ENCODE measurements around the gene ARHGAP1. TPM values are rescaled to one million over a fixed set of nuclear protein-coding genes. Genes with fewer than 3 reads are reported as not detected.
"Not testable (repeated sequence)": the region's sequence is repeated elsewhere in the genome, so short reads cannot be mapped to it uniquely, and the experiment has no call there.

The ARHGAP1 gene
- polyA plus RNA-seq, 1 donor from 2014 or later, result 9.3 TPM

- Histone ChIP-seq H3K79me2 (replicated peaks; ENCODE audit: insufficient read depth, low read length) (no peaks in the 10 kb centered on the region), H3K4me3 (ENCODE audit: low read length) (no peak overlapping the region), H3K27ac (ENCODE audit: low read length) (no peak overlapping the region), H3F3A (ENCODE audit: insufficient read depth, low read length, poor library complexity, severe bottlenecking) (no peaks in the 10 kb centered on the region), H3K9ac (ENCODE audit: low read length) (no peak overlapping the region), H3K9me3 (ENCODE audit: low read length) (no peaks in the 10 kb centered on the region), H3K36me3 (ENCODE audit: insufficient read depth, low read length) (no peaks in the 10 kb centered on the region), H3K27me3 (ENCODE audit: insufficient read depth, low read depth, low read length) (no peaks in the 10 kb centered on the region), H4K20me1 (ENCODE audit: insufficient read depth) (no peaks in the 10 kb centered on the region), H2AFZ (ENCODE audit: low read depth, low read length) (no peak overlapping the region), H3K4me2 (ENCODE audit: low read length) (no peak overlapping the region), H3K9me2 (ENCODE audit: insufficient read depth, low read length) (no peaks in the 10 kb centered on the region)
- no peak for TF ChIP-seq EZH2 (IDR thresholded peaks at IDR 0.05; ENCODE audit: borderline replicate concordance, insufficient read depth, low read length, poor library complexity, severe bottlenecking)
- TF ChIP-seq CTCF (IDR thresholded peaks at IDR 0.05; ENCODE audit: poor library complexity, severe bottlenecking), result no peak
- TF ChIP-seq TAF1 (IDR thresholded peaks at IDR 0.05; ENCODE audit: low read depth), result no peak
- no peak for TF ChIP-seq SMC3 (conservative IDR thresholded peaks at IDR 0.05; ENCODE audit: poor library complexity)
- no peak for TF ChIP-seq POLR2AphosphoS5 (IDR thresholded peaks at IDR 0.05)
These were observed 26.5 kb downstream of the ARHGAP1 start for GRCh38 chr11:46673713-46674462.

GRCh38 chr11:46672381-46672839, 28.0 kb downstream of the ARHGAP1 start:
- Histone ChIP-seq H3K79me2 (replicated peaks; ENCODE audit: insufficient read depth, low read length) (no peaks in the 10 kb centered on the region), H3K4me2 (ENCODE audit: low read length) (no peak overlapping the region), H3K27me3 (ENCODE audit: insufficient read depth, low read depth, low read length) (no peaks in the 10 kb centered on the region), H3K9ac (ENCODE audit: low read length) (no peak overlapping the region), H3K4me3 (ENCODE audit: low read length) (no peak overlapping the region), H3F3A (ENCODE audit: insufficient read depth, low read length, poor library complexity, severe bottlenecking) (no peaks in the 10 kb centered on the region), H3K9me3 (ENCODE audit: low read length) (no peaks in the 10 kb centered on the region), H3K9me2 (ENCODE audit: insufficient read depth, low read length) (no peaks in the 10 kb centered on the region), H4K20me1 (ENCODE audit: insufficient read depth) (no peaks in the 10 kb centered on the region), H3K27ac (ENCODE audit: low read length) (no peak overlapping the region), H2AFZ (ENCODE audit: low read depth, low read length) (no peak overlapping the region), H3K36me3 (ENCODE audit: insufficient read depth, low read length) (no peaks in the 10 kb centered on the region)
- TF ChIP-seq TAF1 (IDR thresholded peaks at IDR 0.05; ENCODE audit: low read depth), result no peak
- no peak for TF ChIP-seq EZH2 (IDR thresholded peaks at IDR 0.05; ENCODE audit: borderline replicate concordance, insufficient read depth, low read length, poor library complexity, severe bottlenecking)
- no peak for TF ChIP-seq POLR2AphosphoS5 (IDR thresholded peaks at IDR 0.05)
- TF ChIP-seq SMC3 (conservative IDR thresholded peaks at IDR 0.05; ENCODE audit: poor library complexity), result no peak
- TF ChIP-seq MXI1 (conservative IDR thresholded peaks at IDR 0.05; ENCODE audit: poor library complexity, severe bottlenecking), result no peak
- no peak for TF ChIP-seq RAD21 (conservative IDR thresholded peaks at IDR 0.05)

GRCh38 chr11:46671958-46672315, 28.5 kb downstream of the ARHGAP1 start:
- Histone ChIP-seq H3K79me2 (replicated peaks; ENCODE audit: insufficient read depth, low read length) (no peaks in the 10 kb centered on the region), H3F3A (ENCODE audit: insufficient read depth, low read length, poor library complexity, severe bottlenecking) (no peaks in the 10 kb centered on the region), H3K9ac (ENCODE audit: low read length) (no peak overlapping the region), H3K36me3 (ENCODE audit: insufficient read depth, low read length) (no peaks in the 10 kb centered on the region), H3K4me2 (ENCODE audit: low read length) (no peak overlapping the region), H3K9me3 (ENCODE audit: low read length) (no peaks in the 10 kb centered on the region), H3K4me3 (ENCODE audit: low read length) (no peak overlapping the region), H2AFZ (ENCODE audit: low read depth, low read length) (no peak overlapping the region), H4K20me1 (ENCODE audit: insufficient read depth) (no peaks in the 10 kb centered on the region), H3K9me2 (ENCODE audit: insufficient read depth, low read length) (no peaks in the 10 kb centered on the region), H3K27me3 (ENCODE audit: insufficient read depth, low read depth, low read length) (no peaks in the 10 kb centered on the region), H3K27ac (ENCODE audit: low read length) (no peak overlapping the region)
- TF ChIP-seq SMC3 (conservative IDR thresholded peaks at IDR 0.05; ENCODE audit: poor library complexity), result no peak
- no peak for TF ChIP-seq EZH2 (IDR thresholded peaks at IDR 0.05; ENCODE audit: borderline replicate concordance, insufficient read depth, low read length, poor library complexity, severe bottlenecking)
- TF ChIP-seq RAD21 (conservative IDR thresholded peaks at IDR 0.05), result no peak
- no peak for TF ChIP-seq REST (IDR thresholded peaks at IDR 0.05; ENCODE audit: borderline replicate concordance)
- no peak for TF ChIP-seq CTCF (IDR thresholded peaks at IDR 0.05; ENCODE audit: poor library complexity, severe bottlenecking)
- no peak for TF ChIP-seq MXI1 (conservative IDR thresholded peaks at IDR 0.05; ENCODE audit: poor library complexity, severe bottlenecking)

GRCh38 chr11:46670521-46670920, 29.9 kb downstream of the ARHGAP1 start:
- H3K4me2 ChIP-seq (ENCODE audit: low read length); H3K9me3 ChIP-seq (ENCODE audit: low read length); H3K27me3 ChIP-seq (ENCODE audit: insufficient read depth, low read depth, low read length); H3K4me3 ChIP-seq (ENCODE audit: low read length); H4K20me1 ChIP-seq (ENCODE audit: insufficient read depth); H3K79me2 ChIP-seq (replicated peaks; ENCODE audit: insufficient read depth, low read length); H2AFZ ChIP-seq (ENCODE audit: low read depth, low read length); H3K27ac ChIP-seq (ENCODE audit: low read length); H3F3A ChIP-seq (ENCODE audit: insufficient read depth, low read length, poor library complexity, severe bottlenecking); H3K9ac ChIP-seq (ENCODE audit: low read length); H3K9me2 ChIP-seq (ENCODE audit: insufficient read depth, low read length); H3K36me3 ChIP-seq (ENCODE audit: insufficient read depth, low read length): not testable (repeated sequence)

All from neural cell (in vitro differentiated cells).